Suprapubic skin (tissue), 4 donors: Measurements from ENCODE around the gene FADS6. TPM values are rescaled to one million over a fixed set of nuclear protein-coding genes. Genes with fewer than 3 reads are reported as not detected.
A peak's percentile ranks its signal among the peaks of the same experiment; 100 is the strongest.

Experiments used
- DNase-seq, 2 donors: peaks; one replicate each; pipeline ENCODE4 v3.0.0-alpha.2; 2019; ENCODE audit warnings: low spot score in 2 of 2
- H3K27ac ChIP-seq: fragments of 200-600 bp; sonication (generic); one replicate; pipeline ENCODE4 v1.5.1; 2019
- H3K27me3 ChIP-seq: fragments of 200-600 bp; sonication (generic); one replicate; pipeline ENCODE4 v1.5.1; 2019
- H3K36me3 ChIP-seq: fragments of 200-600 bp; sonication (generic); one replicate; pipeline ENCODE4 v1.5.1; 2019
- H3K4me1 ChIP-seq: fragments of 200-600 bp; sonication (generic); one replicate; pipeline ENCODE4 v1.5.1; 2019
- H3K4me3 ChIP-seq: fragments of 200-600 bp; sonication (generic); one replicate; pipeline ENCODE4 v1.5.1; 2019; ENCODE audit warnings: mild to moderate bottlenecking
- H3K9me3 ChIP-seq: fragments of 200-600 bp; sonication (generic); one replicate; pipeline ENCODE4 v1.5.1; 2019
- CTCF ChIP-seq, 2 donors: fragments of 200-600 bp in 1 of 2; fragments of 450-650 bp in 1 of 2; sonication (generic) in 1 of 2; IDR thresholded peaks; one replicate each; pipeline ENCODE4 v1.5.1; 2016 to 2019; ENCODE audit warnings: antibody characterized with exemption in 2 of 2, mild to moderate bottlenecking in 1 of 2, moderate library complexity in 1 of 2
- EP300 ChIP-seq: sonication (generic); formaldehyde crosslinking; IDR thresholded peaks from one replicate; pipeline ENCODE4 v1.6.1; 2017; ENCODE audit warnings: antibody characterized with exemption
- POLR2A ChIP-seq, 2 donors: fragments of 450-650 bp; IDR thresholded peaks; one replicate each; pipeline ENCODE4 v1.6.1; 2017; ENCODE audit warnings: antibody characterized with exemption in 2 of 2, mild to moderate bottlenecking in 2 of 2, moderate library complexity in 2 of 2
- POLR2AphosphoS5 ChIP-seq, 3 donors: sonication (generic); formaldehyde crosslinking; IDR thresholded peaks; one replicate each; pipeline ENCODE4 v1.6.1; 2017; ENCODE audit warnings: antibody characterized with exemption in 3 of 3
- WGBS: methylation state at CpG from one replicate; pipeline ENCODE4 v1.1.5; 2018; 5-methylcytosine and 5-hydroxymethylcytosine counted together
- total RNA-seq, 4 donors: library from RNA; depleted of rRNA; stranded (reverse); fragments of >200 nt; gene quantifications; one replicate each; pipeline ENCODE4 v1.1.0, GENCODE V29; 2016

The FADS6 gene
- total RNA-seq, 4 donors from 2014 or later = 4.9 to 11.6 (median 8.1) TPM

- H3K4me3 ChIP-seq = no peak overlapping the region
- no peaks in the 10 kb centered on the region for H3K9me3 ChIP-seq
- H3K27ac ChIP-seq = no peak overlapping the region
- peaks cover 12% of the 10 kb centered on the region for H3K4me1 ChIP-seq
- peaks cover 45% of the 10 kb centered on the region for H3K27me3 ChIP-seq
- H3K36me3 ChIP-seq = no peaks in the 10 kb centered on the region
- WGBS = 70% methylated on average over 9 of the region's 9 CpGs
- no peak for DNase-seq
- TF ChIP-seq POLR2AphosphoS5 (IDR thresholded peaks at IDR 0.05) (no peak), CTCF (IDR thresholded peaks at IDR 0.05) (no peak), POLR2A (IDR thresholded peaks at IDR 0.05) (no peak), EP300 (no peak)
These were observed 44.6 kb downstream of the FADS6 start for GRCh38 chr17:74848656-74849399.

GRCh38 chr17:74846621-74847020 is 46.8 kb downstream of the FADS6 start:
- Histone ChIP-seq H3K9me3 (no peaks in the 10 kb centered on the region), H3K4me3 (no peak overlapping the region), H3K27me3 (peaks cover 29% of the 10 kb centered on the region), H3K36me3 (no peaks in the 10 kb centered on the region), H3K27ac (no peak overlapping the region), H3K4me1 (peaks cover 18% of the 10 kb centered on the region)
- no CpG with 5 or more reads among the region's 16 CpGs for WGBS
- TF ChIP-seq EP300 (no peak), CTCF (IDR thresholded peaks at IDR 0.05) (no peak), POLR2AphosphoS5 (IDR thresholded peaks at IDR 0.05) (no peak)
- DNase-seq = no peak

- Histone ChIP-seq H3K4me1 (peaks cover 37% of the 10 kb centered on the region), H3K4me3 (peak overlapping the region; percentile 45), H3K36me3 (no peaks in the 10 kb centered on the region), H3K9me3 (no peaks in the 10 kb centered on the region), H3K27ac (no peak overlapping the region), H3K27me3 (peaks cover 5% of the 10 kb centered on the region)
- no peak for DNase-seq
- TF ChIP-seq CTCF (IDR thresholded peaks at IDR 0.05) (no peak), POLR2A (IDR thresholded peaks at IDR 0.05) (no peak), EP300 (no peak), POLR2AphosphoS5 (IDR thresholded peaks at IDR 0.05) (no peak)
- 3% methylated on average over 6 of the region's 26 CpGs for WGBS
These were observed 50.1 kb downstream of the FADS6 start for GRCh38 chr17:74843352-74843627.

GRCh38 chr17:74842599-74843351 is 50.7 kb downstream of the FADS6 start:
- WGBS = 4% methylated on average over 9 of the region's 88 CpGs
- Histone ChIP-seq H3K9me3 (no peaks in the 10 kb centered on the region), H3K27me3 (peaks cover 5% of the 10 kb centered on the region), H3K4me1 (peaks cover 37% of the 10 kb centered on the region), H3K4me3 (peak overlapping the region; percentile 45), H3K36me3 (no peaks in the 10 kb centered on the region), H3K27ac (no peak overlapping the region)
- peak; percentile 22 to 61 for TF ChIP-seq CTCF (IDR thresholded peaks at IDR 0.05)
- no peak for TF ChIP-seq EP300
- DNase-seq = no peak

- peak overlapping the region; percentile 45 for H3K4me3 ChIP-seq
- 49% methylated on average over 6 of the region's 8 CpGs for WGBS
- TF ChIP-seq EP300 (no peak), CTCF (IDR thresholded peaks at IDR 0.05) (no peak), POLR2AphosphoS5 (IDR thresholded peaks at IDR 0.05) (no peak), POLR2A (IDR thresholded peaks at IDR 0.05) (no peak)
- peaks cover 5% of the 10 kb centered on the region for H3K27me3 ChIP-seq
- no peak for DNase-seq
- peaks cover 37% of the 10 kb centered on the region for H3K4me1 ChIP-seq
- peaks cover 4% of the 10 kb centered on the region for H3K36me3 ChIP-seq
- no peak overlapping the region for H3K27ac ChIP-seq
- no peaks in the 10 kb centered on the region for H3K9me3 ChIP-seq
These were observed 51.3 kb downstream of the FADS6 start for GRCh38 chr17:74842146-74842598.
